Body of pancreas (tissue), 4 donors: ENCODE data around the gene CHCHD6.

Source experiments
- CTCF ChIP-seq, 7 experiments: fragments of 450-650 bp in 4 of 7; fragments of 200-600 bp in 3 of 7; sonication (generic) in 3 of 7; IDR thresholded peaks; one replicate each; pipeline ENCODE4 v1.5.1; 2016 to 2019; ENCODE audit warnings: antibody characterized with exemption in 7 of 7
- POLR2A ChIP-seq, 3 donors: fragments of 450-650 bp; IDR thresholded peaks; one replicate each; pipeline ENCODE4 v1.6.1; 2016; ENCODE audit warnings: antibody characterized with exemption in 3 of 3, mild to moderate bottlenecking in 2 of 3

- TF ChIP-seq CTCF (IDR thresholded peaks at IDR 0.05) (no peak), POLR2A (IDR thresholded peaks at IDR 0.05) (no peak)
Measured at GRCh38 chr3:126734106-126734723, 30.2 kb downstream of the CHCHD6 start.
